ENCODE data around the gene NFATC2.

The NFATC2 gene

DNA sequence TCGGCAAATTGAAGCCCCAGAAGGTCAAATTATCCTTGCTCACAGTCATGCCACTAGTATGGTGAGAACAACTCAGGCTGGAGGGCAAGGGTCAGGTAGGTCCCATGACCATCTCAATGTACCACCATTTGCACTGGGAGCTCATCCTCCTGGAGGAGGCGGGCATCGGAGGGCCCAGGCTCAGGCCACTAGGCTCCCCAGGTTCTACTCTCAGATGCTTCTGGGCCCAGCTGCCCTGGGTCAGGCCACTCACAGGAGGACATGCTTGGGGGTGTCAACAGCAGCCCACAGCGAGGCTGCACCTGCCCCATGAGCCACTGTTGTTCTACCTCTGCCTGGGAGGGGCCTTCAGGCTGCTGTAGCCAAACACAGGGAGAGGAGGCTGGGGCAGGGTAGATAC is 39.1 kb downstream of the NFATC2 start:
- Histone ChIP-seq H3K9me3 (ENCODE audit: insufficient read depth, low read depth, low read length) (no peaks in the 10 kb centered on the region), H3K9ac (ENCODE audit: low read depth, low read length) (no peak overlapping the region), H3K27me3 (ENCODE audit: insufficient read depth, low read length) (no peaks in the 10 kb centered on the region), H3K4me1 (ENCODE audit: insufficient read depth, low read length) (0 out of 2 replicates have a peak, but pooled peaks cover 3% of the 10 kb centered on the region), H3K36me3 (ENCODE audit: insufficient read depth, low read length) (no peaks in the 10 kb centered on the region), H3K27ac (ENCODE audit: low read depth, low read length) (no peak overlapping the region), H3K4me3 (ENCODE audit: low read length) (no peak overlapping the region)
- 68% methylated on average over 4 of the region's 4 CpGs for WGBS

DNA sequence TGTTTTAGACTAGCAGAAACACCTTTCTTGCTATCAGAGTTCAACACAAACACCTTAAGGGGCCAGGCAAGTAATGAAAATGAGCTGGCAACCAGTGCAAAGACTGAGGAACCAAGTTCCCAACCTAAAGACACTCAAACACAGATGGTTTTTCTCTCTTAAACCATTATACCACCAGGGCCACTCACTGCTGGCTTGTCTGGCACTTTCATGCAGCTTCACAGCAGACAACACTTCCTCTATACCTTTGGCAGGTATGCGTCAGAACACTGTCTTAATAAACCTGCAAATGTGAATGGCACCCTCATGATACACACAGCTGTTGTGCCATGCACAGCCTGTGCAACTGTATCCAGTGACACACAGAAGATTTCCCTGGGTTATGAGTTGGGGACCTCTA is 41.6 kb downstream of the NFATC2 start:
- Histone ChIP-seq H3K4me1 (ENCODE audit: insufficient read depth, low read length) (0 out of 2 replicates have a peak, but pooled peaks cover 3% of the 10 kb centered on the region), H3K27me3 (ENCODE audit: insufficient read depth, low read length) (no peaks in the 10 kb centered on the region), H3K36me3 (ENCODE audit: insufficient read depth, low read length) (no peaks in the 10 kb centered on the region), H3K4me3 (ENCODE audit: low read length) (no peak overlapping the region), H3K9ac (ENCODE audit: low read depth, low read length) (no peak overlapping the region), H3K9me3 (ENCODE audit: insufficient read depth, low read depth, low read length) (no peaks in the 10 kb centered on the region), H3K27ac (ENCODE audit: low read depth, low read length) (no peak overlapping the region)
- WGBS: 82% methylated on average over 1 of the region's 1 CpG

DNA sequence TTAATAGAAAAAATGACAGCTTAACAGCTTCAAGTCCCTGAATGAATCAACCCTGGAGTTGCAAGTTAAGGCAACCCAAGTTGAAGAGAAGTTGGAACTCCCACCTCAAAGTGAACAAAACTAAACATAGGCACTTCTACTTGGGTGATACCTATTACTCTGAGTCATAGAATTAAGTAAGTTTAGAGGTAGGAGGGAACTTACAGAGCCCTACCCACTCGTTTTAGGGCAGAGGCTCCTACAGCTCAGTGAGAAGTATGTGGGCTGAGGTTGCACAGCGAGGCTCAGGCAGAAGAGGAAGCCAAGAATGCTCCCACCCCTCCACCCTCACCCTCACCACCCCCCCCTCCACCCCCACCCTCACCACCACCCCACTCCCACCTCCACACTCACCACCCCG is 42.2 kb downstream of the NFATC2 start:
- Histone ChIP-seq H3K9ac (ENCODE audit: low read depth, low read length) (no peak overlapping the region), H3K36me3 (ENCODE audit: insufficient read depth, low read length) (no peaks in the 10 kb centered on the region), H3K27ac (ENCODE audit: low read depth, low read length) (no peak overlapping the region), H3K4me1 (ENCODE audit: insufficient read depth, low read length) (0 out of 2 replicates have a peak, but pooled peaks cover 3% of the 10 kb centered on the region), H3K4me3 (ENCODE audit: low read length) (no peak overlapping the region), H3K27me3 (ENCODE audit: insufficient read depth, low read length) (no peaks in the 10 kb centered on the region), H3K9me3 (ENCODE audit: insufficient read depth, low read depth, low read length) (no peaks in the 10 kb centered on the region)
- 56% methylated on average over 1 of the region's 3 CpGs for WGBS

DNA sequence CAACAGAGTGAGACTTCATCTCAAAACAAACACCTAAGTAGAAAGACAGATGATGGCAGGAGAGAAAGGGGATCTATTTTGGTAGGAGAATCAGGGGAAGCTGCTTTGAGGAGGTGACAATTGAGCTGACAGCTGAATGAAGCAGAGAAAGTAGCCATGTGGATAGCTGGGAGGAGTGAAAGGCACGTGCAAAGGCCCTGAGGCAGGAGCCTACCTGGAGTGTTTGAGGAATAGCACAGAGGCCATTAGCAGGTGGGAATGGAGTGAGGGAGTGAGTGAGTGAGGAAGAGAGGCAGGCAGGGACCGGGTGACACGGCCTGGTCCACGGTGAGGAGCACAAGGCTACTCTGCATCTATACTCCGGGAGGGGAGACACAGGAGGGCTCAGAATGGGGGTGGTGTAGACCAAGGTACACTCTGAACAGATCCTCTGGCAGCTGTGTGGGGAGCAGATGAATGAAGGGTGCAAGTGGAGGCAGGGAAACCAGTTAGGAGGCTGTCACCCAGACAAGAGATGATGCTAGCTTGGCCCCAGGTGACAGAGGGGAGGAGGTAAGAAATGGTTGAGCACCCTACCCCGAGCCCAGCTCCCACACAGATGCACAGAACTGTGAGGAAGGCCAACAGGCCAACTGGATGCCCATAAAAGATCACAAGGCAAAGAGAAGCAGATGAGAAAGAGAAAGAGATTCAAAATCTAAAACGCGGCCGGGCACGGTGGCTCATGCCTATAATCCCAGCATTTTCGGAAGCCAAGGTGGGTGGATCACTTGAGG is 43.6 kb downstream of the NFATC2 start:
- H3K4me1 ChIP-seq (ENCODE audit: insufficient read depth, low read length): 0 out of 2 replicates have a peak, but pooled peaks cover 3% of the 10 kb centered on the region
- no peaks in the 10 kb centered on the region for H3K27me3 ChIP-seq (ENCODE audit: insufficient read depth, low read length)
- H3K9ac ChIP-seq (ENCODE audit: low read depth, low read length): no peak overlapping the region
- no peaks in the 10 kb centered on the region for H3K9me3 ChIP-seq (ENCODE audit: insufficient read depth, low read depth, low read length)
- WGBS: 95% methylated on average over 11 of the region's 11 CpGs
- no peak overlapping the region for H3K27ac ChIP-seq (ENCODE audit: low read depth, low read length)
- no peak overlapping the region for H3K4me3 ChIP-seq (ENCODE audit: low read length)
- no peaks in the 10 kb centered on the region for H3K36me3 ChIP-seq (ENCODE audit: insufficient read depth, low read length)

DNA sequence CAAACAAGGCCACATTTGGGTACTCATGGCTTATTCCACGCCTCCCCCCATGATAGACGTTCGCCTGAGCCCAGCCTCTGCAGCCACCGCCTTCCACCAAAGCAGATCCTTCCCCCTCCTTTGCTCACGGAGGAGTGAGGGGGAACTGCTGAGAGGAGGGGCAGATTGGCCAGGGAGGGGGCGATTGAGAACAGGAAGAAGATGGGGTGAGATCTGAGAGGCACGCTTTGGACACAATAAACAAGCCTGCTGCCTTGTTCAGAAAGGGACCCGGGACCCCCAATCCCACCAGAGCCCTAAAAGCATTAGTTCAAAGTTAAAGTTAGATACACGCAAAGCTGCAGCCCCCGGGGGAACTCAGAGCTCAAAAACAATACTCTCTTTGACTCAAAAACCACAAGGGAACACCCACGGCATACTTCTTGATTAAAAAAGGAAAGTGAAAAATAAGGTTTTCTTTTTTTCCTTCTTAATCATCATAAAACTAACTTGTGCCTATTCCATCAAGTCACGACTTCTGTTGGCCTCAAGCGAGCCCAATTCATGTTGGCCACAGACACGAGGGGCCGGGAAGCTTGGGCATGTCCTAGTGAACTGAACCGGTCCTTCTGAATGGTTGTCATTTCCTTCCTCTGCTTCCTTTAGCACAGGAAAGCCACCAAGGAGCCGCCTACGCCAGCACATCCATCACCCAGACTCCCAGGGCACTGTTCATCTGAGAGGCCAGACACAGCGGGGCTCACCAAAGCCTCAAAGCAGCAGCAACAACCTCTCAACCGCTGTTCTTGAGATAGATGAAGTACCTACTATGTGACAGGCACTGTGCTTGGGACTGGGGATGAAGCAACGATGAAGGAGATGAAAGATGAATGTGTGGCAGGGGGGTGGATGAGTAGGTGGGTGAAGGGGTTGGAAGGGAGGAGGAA is 44.7 kb downstream of the NFATC2 start:
- Histone ChIP-seq H3K36me3 (ENCODE audit: insufficient read depth, low read length) (no peaks in the 10 kb centered on the region), H3K4me3 (ENCODE audit: low read length) (no peak overlapping the region), H3K27ac (ENCODE audit: low read depth, low read length) (no peak overlapping the region), H3K9me3 (ENCODE audit: insufficient read depth, low read depth, low read length) (no peaks in the 10 kb centered on the region), H3K27me3 (ENCODE audit: insufficient read depth, low read length) (no peaks in the 10 kb centered on the region), H3K4me1 (ENCODE audit: insufficient read depth, low read length) (0 out of 2 replicates have a peak, but pooled peaks cover 3% of the 10 kb centered on the region), H3K9ac (ENCODE audit: low read depth, low read length) (no peak overlapping the region)
- WGBS: 87% methylated on average over 18 of the region's 21 CpGs

DNA sequence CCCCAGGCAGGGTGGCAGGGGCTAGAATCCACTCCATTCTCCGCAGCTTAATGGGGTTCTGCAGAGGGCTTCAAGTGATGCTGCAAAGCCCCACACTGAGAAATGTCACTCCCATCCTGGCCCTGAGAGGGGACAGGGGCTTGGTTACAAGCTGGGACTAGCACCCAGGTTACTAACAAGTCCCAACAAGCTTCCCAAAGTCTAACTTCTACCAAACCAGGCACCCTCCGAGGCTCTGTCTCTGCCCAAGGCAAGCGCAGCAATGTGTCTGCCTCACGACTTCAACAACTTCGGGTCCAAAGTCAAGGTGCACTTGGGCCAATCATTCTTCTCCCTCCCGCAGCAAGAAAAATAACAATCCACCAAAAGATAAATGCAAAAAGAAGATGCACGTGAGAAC is 45.6 kb downstream of the NFATC2 start:
- WGBS: 91% methylated on average over 7 of the region's 7 CpGs
- Histone ChIP-seq H3K4me3 (ENCODE audit: low read length) (no peak overlapping the region), H3K9me3 (ENCODE audit: insufficient read depth, low read depth, low read length) (no peaks in the 10 kb centered on the region), H3K4me1 (ENCODE audit: insufficient read depth, low read length) (peaks cover 5% of the 10 kb centered on the region; the same call in 1 of the 2 replicates), H3K27me3 (ENCODE audit: insufficient read depth, low read length) (no peaks in the 10 kb centered on the region), H3K27ac (ENCODE audit: low read depth, low read length) (no peak overlapping the region), H3K9ac (ENCODE audit: low read depth, low read length) (no peak overlapping the region), H3K36me3 (ENCODE audit: insufficient read depth, low read length) (no peaks in the 10 kb centered on the region)

DNA sequence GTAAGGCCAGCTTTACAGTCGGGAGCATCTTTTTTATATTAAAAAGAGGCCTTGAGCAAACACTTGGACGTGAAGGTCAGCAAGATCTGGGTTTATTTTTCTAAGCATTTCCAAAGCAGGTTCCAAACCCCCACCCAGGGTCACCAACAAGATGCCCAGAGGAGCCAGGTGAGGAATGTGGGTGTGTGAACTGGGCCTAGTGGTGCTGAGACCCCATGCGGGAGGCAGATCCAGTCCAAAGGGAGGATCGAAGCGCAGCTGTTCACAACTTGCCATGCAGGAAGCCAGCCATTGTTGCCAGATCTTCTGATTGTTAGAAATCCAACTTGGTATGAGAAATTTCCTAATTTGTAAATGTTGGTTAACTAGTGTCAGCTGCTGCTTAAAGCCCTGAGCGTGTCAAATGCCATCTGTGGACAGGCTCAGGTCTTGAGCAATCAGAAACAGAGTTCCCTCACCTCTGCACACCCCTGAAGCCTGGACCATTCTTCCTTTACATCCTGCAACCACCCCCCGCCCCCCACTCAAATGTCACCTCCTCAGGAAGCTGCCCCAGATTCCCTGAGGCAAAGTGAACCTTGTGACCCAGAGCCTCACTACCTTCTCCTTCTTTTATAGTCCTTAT is 46.5 kb downstream of the NFATC2 start:
- Histone ChIP-seq H3K27ac (ENCODE audit: low read depth, low read length) (no peak overlapping the region), H3K4me3 (ENCODE audit: low read length) (no peak overlapping the region), H3K9me3 (ENCODE audit: insufficient read depth, low read depth, low read length) (no peaks in the 10 kb centered on the region), H3K27me3 (ENCODE audit: insufficient read depth, low read length) (no peaks in the 10 kb centered on the region), H3K36me3 (ENCODE audit: insufficient read depth, low read length) (no peaks in the 10 kb centered on the region), H3K9ac (ENCODE audit: low read depth, low read length) (no peak overlapping the region), H3K4me1 (ENCODE audit: insufficient read depth, low read length) (peaks cover 5% of the 10 kb centered on the region; the same call in 1 of the 2 replicates)
- 88% methylated on average over 6 of the region's 7 CpGs for WGBS

DNA sequence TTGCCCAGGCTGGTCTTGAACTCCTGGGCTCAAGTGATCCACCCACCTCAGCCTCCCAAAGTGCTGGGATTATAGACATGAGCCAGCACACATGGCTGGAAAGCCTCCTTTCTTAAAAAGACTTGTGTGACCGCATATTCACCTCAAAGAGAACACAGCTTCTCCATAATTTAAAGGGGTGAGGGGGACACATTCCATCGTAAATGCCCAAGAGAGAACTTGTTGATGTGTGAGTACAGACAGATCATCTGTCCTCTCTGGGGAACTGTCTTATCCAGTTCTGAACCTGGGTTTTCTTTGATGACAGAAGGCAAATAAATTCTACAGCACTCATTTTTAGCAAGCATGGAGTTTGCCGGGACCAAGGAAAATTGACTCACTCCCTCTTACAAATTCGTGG is 47.2 kb downstream of the NFATC2 start:
- Histone ChIP-seq H3K27ac (ENCODE audit: low read depth, low read length) (no peak overlapping the region), H3K9me3 (ENCODE audit: insufficient read depth, low read depth, low read length) (no peaks in the 10 kb centered on the region), H3K36me3 (ENCODE audit: insufficient read depth, low read length) (no peaks in the 10 kb centered on the region), H3K4me3 (ENCODE audit: low read length) (no peak overlapping the region), H3K4me1 (ENCODE audit: insufficient read depth, low read length) (peaks cover 3% of the 10 kb centered on the region; the same call in 1 of the 2 replicates), H3K9ac (ENCODE audit: low read depth, low read length) (no peak overlapping the region), H3K27me3 (ENCODE audit: insufficient read depth, low read length) (no peaks in the 10 kb centered on the region)
- WGBS: 95% methylated on average over 4 of the region's 4 CpGs

DNA sequence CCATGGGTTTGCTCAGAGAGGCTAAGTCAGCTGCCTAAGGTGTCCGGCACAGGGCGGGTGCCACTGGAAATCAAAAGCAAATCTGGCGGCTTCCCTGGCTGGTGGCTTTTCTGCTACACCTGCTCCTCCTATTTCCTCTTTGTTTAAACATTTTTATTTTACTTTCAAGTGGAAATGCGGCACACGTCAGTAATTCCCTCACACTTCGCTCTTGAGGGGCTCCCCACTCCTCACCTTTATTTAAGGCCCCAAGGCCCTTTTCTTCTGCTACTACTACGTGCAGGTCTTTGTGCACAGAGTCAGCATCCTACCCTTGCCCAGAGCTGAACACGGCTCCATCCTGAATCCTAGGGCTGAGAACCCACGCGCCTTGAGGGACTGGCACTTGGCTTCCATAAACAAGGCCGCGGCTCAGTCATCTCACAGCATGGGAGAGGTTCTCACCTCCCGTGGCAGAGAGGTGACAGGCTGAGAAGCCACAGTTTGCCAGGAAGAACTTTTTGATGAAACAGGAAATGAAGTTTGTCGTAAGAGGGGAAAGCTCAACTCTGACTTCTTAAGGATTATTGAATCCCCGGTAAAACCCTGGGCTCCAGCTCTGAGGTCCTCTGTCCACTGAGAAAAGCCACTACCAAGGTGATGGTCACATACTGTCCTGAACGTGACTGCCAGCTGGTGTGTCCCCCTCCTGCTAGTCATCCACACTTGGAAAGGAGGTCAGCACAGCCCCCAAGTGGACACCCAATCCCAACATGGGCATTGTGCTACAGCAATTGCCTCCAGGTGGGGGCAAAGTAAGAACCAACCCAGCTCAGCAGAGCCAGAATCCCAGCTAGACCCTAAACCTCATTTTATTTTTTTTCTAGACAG is 48.0 kb downstream of the NFATC2 start:
- peaks cover 3% of the 10 kb centered on the region; the same call in 1 of the 2 replicates for H3K4me1 ChIP-seq (ENCODE audit: insufficient read depth, low read length)
- no peaks in the 10 kb centered on the region for H3K9me3 ChIP-seq (ENCODE audit: insufficient read depth, low read depth, low read length)
- 90% methylated on average over 16 of the region's 16 CpGs for WGBS
- no peaks in the 10 kb centered on the region for H3K36me3 ChIP-seq (ENCODE audit: insufficient read depth, low read length)
- no peak overlapping the region for H3K9ac ChIP-seq (ENCODE audit: low read depth, low read length)
- H3K27ac ChIP-seq (ENCODE audit: low read depth, low read length): no peak overlapping the region
- H3K4me3 ChIP-seq (ENCODE audit: low read length): no peak overlapping the region
- no peaks in the 10 kb centered on the region for H3K27me3 ChIP-seq (ENCODE audit: insufficient read depth, low read length)

DNA sequence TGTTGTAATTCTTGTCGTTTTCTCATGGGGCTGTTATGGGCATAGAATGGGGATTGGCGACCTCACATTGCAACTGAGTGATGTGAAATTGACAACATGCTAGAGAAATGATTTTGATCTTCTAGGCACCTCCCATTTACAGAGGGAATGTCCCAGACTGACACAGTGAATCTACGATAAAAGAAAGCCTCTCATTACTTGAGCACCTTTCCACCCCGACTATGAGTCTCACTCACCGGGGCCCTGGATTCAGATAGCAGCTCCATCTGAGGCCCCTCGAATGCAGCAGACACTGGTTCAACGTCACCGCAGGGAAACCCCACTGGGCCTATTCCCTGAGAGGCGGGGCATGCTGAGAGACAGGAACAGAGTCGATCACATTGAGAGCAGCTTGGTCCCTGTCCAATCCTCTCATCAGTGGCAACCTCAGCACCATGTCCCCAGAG is 49.1 kb downstream of the NFATC2 start:
- peaks cover 5% of the 10 kb centered on the region; the same call in 1 of the 2 replicates for H3K4me1 ChIP-seq (ENCODE audit: insufficient read depth, low read length)
- no peak overlapping the region for H3K4me3 ChIP-seq (ENCODE audit: low read length)
- no peaks in the 10 kb centered on the region for H3K36me3 ChIP-seq (ENCODE audit: insufficient read depth, low read length)
- 78% methylated on average over 10 of the region's 10 CpGs for WGBS
- H3K9ac ChIP-seq (ENCODE audit: low read depth, low read length): no peak overlapping the region
- no peaks in the 10 kb centered on the region for H3K9me3 ChIP-seq (ENCODE audit: insufficient read depth, low read depth, low read length)
- no peaks in the 10 kb centered on the region for H3K27me3 ChIP-seq (ENCODE audit: insufficient read depth, low read length)
- H3K27ac ChIP-seq (ENCODE audit: low read depth, low read length): no peak overlapping the region
